ENCODE results near the gene PNPLA3.
"Not testable (repeated sequence)": the region's sequence is repeated elsewhere in the genome, so short reads cannot be mapped to it uniquely, and the experiment has no call there.

The PNPLA3 gene

DNA sequence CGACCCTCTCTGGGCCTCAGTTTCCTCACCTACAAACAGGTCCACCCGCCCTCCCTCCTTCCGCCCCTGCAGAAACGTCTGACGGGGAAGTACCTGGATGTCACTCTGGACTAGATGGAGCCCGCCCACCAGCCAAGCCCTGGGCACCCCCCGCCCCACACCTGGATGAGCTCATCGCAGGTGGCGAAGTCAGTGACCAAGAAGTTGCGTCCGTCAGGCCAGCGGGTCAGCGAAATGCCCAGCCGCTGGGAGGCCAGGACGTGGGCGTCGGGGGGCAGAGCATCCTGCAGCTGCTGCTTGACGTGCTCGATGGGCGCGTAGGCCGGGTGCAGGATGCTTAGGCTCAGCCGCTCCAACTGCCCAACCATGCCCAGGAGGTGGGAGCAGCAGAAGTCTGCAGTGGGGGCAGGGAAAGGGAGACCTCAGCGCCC is 32.7 kb upstream of the PNPLA3 start:
- FAIRE-seq = no peak

GRCh38 chr22:43891360-43892182 is 32.0 kb upstream of the PNPLA3 start, which contains the start of gene PNPLA5:
Gene PNPLA5, minus strand, starts transcription at chr22:43892013. Its CDS starts 133 bp downstream, at chr22:43891880.
- FAIRE-seq = no peak

DNA sequence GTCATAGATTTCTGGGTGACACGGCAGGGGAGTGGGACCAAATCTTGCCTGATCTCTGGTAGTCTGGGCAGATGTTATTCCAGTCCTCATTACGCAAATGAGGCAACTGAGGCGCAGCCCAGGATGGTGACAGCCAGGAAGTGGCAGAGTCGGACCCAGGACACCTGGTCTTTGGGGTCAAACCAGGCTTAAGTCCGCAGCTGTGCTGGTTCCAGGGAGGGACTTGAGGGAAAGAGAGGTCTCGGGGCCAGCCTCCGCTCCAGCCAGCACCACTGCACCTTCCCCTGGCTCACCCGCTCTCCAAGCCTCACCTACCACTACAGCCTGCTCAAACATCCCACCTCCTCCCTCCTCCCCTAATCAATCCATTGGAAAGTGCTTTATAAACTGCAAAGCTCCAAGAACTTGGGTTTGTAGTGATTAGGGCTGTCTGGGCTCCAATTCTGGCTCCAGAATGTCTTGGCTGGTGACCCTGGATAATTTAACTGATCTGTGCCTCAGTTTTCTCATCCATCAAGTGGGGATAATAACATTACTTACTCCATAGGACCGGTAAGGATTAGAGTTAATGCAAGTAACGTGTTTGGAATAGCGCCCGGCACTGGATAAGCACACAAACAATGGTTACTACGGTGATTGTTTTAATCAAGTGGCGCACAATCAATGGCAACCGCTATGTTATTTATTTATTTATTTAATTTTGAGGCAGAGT is 31.3 kb upstream of the PNPLA3 start:
- no peak for FAIRE-seq

DNA sequence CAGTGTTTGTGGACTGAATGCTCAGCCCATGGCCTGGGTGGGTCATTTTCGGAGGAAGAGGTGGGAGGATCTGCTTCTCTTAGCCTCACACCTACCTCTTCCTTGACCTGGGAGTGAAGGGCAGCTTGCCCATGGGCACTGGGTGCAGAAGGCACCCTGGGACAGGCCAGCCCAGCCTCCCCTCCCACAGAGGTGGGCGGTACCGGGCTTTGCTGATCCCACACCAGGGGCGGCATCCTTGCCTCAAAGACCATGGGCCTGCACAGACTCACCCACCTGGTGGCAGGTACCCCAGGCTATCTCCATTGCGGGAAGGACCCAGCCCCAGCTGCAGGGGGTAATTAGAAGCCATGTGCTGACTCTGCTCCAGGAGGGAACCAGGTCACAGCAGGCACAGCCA is 30.3 kb upstream of the PNPLA3 start:
- no peak for FAIRE-seq

GRCh38 chr22:43894122-43894521 is 29.5 kb upstream of the PNPLA3 start:
- no peak for FAIRE-seq

GRCh38 chr22:43895986-43896645 is 27.5 kb upstream of the PNPLA3 start:
- no peak for FAIRE-seq

- FAIRE-seq = no peak
Observed at GRCh38 chr22:43897751-43898261, 25.8 kb upstream of the PNPLA3 start.

- FAIRE-seq = no peak
Observed at GRCh38 chr22:43900206-43900605, 23.4 kb upstream of the PNPLA3 start.

- no peak for FAIRE-seq
Observed at GRCh38 chr22:43901976-43902643, 21.5 kb upstream of the PNPLA3 start.

DNA sequence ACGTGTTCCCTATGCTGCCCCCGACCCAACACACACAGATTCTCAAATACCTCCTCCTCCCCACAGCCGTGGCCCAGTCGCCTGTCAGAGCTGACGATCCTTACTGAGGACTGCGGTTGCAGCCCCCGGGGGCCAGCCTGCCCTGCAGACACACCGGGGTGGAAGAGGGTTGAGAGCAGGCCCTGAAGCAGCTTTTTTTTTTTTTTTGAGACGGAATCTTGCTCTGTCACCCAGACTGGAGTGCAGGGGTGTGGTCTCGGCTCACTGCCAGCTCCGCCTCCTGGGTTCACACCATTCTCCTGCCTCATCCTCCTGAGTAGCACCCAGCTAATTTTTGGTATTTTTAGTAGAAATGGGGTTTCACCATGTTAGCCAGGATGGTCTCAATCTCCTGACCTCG is 20.6 kb upstream of the PNPLA3 start:
- FAIRE-seq = not testable (repeated sequence)

DNA sequence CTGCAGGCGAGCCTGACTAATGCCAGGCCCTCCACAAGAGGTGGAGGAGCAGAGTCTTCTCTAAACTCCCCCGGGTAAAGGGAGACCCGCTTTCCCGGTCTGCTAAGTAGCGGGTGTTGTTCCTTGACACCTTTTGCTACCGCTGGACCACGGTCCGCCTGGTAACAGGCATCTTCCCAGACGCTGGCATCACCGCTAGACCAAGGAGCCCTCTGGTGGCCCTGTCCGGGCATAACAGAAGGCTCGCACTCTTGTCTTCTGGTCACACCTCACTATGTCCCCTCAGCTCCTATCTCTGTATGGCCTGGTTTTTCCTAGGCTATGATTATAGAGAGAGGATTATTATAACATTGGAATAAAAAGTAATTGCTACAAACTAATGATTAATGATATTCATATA is 19.2 kb upstream of the PNPLA3 start:
- not testable (repeated sequence) for FAIRE-seq

DNA sequence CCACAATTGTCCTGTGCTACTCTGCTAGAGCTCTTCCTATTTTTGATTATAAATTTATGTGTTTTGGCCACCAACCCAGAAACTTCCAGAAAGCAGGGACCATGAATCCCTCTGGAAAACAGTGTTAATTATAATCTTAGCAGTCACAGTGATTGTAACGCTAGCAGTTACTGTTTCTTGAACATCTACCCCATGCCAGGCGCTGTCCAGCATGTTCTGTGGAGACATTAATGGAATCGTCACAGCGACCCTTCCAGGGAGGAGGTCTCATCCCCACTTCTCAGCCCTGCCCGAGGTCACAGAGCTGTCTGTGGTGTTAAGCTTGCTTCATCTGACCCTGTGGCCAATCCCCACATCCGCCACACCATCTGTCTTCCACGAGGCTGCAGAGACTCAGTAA is 17.9 kb upstream of the PNPLA3 start:
- no peak for FAIRE-seq

DNA sequence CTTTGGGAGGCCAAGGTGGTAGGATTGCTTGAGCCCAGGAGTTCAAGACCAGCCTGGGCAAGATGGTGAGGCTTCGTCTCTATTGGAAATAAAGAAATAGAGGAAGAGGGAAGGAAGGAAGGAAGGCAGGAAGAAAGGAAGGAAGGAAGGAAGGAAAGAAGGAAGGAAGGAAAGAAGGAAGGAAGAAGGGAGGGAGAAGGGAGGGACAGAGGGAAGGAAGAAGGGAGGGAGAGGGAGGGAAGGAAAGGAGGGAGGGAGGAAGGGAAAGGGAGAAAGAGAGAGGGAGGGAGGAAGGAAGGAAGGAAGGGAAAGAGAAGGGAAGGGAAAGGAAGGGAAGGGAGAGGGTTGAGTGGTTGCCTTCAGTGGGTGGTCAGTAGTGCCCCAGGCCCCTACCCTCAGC is 13.9 kb upstream of the PNPLA3 start:
- no peak for FAIRE-seq

GRCh38 chr22:43910178-43910695 is 13.4 kb upstream of the PNPLA3 start:
- no peak for FAIRE-seq

GRCh38 chr22:43911351-43911750 is 12.3 kb upstream of the PNPLA3 start:
- no peak for FAIRE-seq

DNA sequence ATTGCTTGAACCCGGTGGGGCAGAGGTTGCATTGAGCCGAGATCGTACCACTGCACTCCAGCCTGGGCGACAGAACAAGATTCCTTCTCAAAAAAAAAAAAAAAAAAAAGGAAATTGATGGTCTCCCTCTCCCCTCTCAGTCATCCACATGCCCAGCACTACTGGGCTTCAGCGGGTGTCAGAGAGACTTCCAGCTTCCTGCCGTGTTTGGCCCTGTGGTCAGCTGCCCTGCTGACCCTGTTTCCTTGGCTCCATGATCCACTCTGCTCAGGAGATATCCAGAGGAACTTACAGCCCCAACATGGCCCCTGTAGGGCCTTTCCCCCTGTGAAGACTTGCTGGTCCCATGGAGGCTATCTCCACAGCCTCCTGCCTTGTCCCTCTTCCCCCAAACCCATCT is 6.1 kb upstream of the PNPLA3 start:
- FAIRE-seq = no peak

DNA sequence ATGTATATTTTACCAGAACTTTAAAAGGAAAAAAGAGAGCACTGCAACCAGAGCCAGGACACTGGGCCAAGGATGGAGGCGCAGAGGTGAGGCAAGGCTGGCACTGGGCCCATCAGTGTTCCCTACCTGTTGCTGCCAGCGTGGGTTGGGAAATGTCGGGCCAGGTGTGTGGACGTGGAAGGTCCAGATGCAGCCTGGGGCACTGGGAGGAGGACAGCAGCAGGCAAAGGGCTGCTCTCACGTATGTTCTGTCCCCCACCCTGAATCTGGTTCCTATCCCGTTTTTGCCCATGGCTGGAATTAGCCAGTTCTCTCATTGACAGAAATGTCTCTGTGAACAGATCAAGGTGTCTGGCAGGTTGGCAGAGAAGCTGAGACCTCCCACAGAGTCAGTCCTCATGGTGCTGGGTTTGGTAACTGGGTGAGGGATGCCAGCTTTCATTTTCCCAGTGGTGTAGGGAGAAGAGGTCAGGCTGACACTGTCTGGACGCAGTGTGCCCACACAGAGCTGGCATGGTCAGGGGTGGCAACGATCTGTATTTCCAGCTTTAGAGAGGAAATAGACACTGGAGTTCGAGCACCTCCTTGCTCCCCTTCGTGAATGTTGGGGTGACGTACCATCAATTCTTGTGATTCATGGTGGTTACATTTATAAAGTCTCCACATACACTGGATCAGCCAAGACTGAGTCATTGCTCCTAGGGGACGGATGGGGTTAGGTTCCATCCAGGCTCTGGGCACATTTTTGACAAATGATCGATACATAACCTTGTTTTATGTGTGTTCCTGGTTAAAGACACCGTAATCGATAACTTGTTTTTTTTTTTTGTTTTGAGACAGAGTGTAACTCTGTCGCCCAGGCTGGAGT is 4.3 kb upstream of the PNPLA3 start:
- no peak for FAIRE-seq

GRCh38 chr22:43921370-43921769 is 2.2 kb upstream of the PNPLA3 start:
- no peak for FAIRE-seq

GRCh38 chr22:43922123-43922522 is 1.5 kb upstream of the PNPLA3 start:
- FAIRE-seq = no peak

DNA sequence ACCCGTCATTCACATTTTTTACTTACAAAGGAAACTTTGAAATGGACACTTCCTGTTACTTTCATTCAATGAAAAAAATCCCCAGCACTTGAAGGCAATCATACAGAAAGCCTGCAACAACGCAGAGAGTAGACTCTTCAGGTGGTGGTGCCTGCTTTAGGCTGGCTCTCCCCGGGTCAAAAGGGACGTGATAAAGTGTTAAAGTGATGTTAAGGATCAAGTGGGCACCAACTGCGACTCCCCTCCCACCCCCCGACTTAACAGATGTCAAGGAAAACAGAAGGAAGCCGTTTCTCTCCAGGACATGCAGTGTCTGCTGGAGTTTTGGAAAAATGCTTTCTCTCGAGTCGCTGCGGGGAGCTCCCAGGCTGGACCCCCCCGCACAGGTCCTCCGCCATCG is 414 bp upstream of the PNPLA3 start:
- no peak for FAIRE-seq

DNA sequence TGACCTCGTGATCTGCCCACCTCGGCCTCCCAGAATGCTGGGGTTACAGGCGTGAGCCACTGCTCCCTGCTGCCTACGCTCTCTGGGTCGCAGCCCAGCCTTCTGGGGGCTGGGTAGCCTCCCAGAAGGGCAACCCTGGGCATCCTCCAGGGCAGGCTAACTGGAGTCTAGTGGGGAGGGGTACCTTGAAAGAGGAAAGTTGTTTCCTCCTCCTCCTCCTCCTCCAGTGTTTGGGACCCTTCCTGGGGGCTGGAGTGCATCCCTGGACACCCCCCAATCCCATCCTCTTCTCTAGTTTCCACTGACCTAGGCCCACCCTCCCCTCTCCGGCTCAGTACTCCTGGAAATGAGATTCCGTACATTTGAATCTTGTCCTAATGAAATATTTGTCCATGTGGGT is 1.3 kb downstream of the PNPLA3 start:
- FAIRE-seq = no peak
